D341Med (cell line): Measurements from ENCODE around the gene ECSCR.

Source experiments
- DNase-seq: peaks from one replicate; pipeline ENCODE4 v3.0.0; 2012; ENCODE audit warnings: low spot score

Gene ECSCR

DNA sequence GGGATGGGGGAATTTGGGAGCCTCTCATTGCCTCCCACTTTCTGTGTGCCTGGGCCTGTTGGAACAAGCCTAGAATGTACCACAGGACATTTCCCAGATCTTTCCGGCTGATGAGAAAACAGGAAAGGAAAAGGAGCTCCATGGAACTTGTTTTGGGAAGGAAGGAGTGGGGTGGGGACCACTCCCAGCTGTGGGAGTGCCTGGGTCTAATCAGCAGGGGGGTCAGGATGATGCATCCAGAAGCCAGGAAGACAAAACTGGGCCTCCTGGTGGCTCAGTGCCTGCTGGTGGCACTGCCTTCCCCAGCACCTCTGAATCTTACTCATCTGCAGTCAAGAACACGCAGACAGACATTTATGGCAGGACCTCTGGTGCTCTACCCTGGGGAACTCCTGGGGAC, 11.0 kb upstream of the ECSCR start:
- DNase-seq: peak; percentile 18

DNA sequence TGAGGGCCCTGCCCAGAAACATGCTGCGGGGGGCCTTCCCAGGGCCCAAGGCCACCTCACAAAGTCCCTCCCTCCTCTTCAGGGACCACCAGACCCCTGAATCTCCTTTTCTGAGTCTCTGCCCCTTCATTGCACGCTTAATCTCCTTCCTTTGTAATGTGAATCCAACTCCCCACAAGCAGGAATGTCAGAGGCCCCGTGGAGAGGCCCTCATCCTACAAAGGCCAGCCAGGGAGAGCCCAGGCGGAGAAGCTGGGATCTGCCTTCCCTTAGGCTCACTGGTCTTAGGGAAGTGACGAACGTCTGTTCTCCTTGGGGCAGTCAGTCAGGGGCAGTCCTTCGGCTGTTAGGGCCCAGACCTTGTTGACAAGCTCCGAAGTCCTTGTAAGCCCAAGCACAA, 10.6 kb upstream of the ECSCR start:
- DNase-seq: no peak

DNA sequence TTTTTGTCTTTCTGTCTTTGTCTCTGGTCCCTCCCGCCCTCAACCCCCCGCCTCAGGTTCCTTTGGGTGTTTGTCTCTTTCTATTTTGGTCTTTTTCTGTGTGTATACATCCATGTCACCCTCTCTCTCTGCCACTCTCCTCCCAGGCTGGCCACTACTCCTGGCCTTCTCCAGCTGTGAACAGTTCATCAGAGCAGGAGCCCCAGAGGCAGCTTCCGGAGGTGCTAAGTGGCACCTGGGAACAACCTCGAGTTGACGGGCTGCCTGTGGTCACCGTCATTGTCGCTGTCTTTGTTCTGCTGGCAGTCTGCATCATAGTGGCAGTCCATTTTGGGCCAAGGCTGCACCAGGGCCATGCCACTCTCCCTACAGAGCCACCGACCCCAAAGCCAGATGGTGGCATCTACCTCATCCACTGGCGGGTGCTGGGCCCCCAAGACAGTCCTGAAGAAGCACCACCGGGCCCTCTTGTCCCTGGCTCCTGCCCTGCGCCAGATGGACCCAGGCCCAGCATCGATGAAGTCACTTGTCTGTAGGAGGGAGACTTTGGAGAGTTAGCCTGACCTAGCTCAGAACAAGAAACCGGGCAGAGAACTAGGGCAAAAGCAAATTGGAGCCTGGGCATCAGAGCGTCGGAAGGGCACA, 10.0 kb upstream of the ECSCR start:
- no peak for DNase-seq

DNA sequence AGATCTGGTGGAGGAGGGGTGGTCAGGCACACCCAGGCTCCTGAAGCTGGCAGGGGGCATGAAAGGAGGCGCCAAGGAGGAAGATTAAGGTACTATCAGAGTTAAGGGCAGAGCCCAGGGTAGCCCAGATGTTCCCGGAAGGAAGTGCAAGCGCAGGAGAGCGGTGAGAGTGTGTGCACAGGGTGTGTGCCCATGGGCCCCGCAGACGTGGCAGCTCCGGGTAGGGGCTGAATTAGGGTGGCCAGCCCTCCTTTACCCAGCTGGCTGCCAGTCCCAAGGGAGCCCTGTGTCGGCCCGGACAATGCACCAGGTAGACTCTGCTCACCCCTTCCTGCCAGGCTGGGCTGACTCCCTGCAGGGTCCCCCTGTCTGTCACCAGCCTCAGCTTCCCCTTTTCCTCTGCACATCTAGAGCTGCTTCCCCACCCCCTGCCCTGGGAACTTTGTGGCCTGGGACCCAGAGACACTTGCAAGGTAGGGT, 8.3 kb upstream of the ECSCR start, which contains the start of gene SMIM33:
Gene SMIM33, plus strand, starts transcription at position 184 of the 480 bp plus-strand sequence. Its CDS starts 118 bp downstream, at position 302.
- DNase-seq: peak; percentile 11

DNA sequence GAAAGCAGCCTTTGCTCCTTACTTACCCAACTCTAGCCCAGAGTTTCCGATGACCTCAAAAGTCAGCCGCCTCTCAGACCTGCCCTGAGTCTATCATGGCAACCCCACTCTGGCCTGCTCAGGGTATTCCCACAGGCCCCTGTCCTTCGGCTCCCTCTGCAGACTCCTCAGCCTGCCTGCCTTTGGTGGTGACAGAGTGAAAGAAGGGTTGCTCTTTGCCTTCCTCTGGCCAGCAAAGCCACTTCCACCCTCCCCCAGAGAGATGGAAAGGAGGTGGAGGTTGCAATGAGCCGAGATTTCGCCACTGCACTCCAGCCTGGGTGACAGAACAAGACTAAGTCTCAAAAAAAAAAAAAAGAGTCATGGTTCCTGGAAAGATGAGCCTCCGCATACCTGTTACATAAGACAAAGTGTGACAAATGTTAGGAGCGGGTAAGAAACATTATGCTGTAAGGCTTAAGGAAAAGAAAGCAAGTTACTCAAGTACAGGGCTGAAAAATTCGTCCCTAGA, 5.9 kb upstream of the ECSCR start:
- no peak for DNase-seq

DNA sequence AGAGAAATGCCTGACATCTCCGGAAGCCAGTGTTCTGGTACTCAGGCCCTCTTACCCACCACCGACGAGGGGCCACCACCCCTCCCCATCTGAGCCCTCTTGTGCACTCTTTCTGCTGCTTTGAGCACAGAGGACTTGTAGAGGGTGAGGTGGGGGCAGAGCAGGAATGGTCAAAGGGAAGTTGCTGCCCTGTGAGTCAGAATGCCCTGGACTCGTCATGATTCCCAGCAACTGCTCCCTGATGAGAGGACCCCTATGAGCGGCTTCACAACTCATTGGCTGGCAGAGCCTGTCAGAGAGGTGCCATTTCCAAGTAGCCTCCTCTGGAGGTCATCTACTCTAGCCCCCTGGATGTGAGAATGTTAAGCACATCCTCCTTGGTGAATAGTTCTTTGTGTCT, 845 bp downstream of the ECSCR start:
- DNase-seq: no peak

DNA sequence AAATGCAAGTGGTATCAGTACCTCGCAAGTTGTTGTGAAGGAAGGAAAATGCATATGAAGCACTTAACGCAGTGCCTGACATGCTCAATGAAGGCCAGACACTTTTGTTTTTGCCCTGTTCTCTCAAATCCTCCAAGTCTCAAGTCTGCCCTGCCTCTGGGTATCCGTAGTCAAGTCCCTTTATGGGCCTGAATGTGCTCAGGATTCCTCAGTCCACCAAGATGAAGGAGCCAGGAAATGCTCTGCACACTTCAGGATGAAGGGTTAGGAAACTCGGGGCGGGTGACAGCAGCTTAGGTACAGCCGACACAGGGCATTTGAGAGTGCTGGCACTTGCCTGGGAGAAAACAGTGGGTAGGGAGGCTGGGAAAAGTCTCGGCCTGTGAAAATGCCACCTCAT, 1.4 kb downstream of the ECSCR start:
- no peak for DNase-seq

DNA sequence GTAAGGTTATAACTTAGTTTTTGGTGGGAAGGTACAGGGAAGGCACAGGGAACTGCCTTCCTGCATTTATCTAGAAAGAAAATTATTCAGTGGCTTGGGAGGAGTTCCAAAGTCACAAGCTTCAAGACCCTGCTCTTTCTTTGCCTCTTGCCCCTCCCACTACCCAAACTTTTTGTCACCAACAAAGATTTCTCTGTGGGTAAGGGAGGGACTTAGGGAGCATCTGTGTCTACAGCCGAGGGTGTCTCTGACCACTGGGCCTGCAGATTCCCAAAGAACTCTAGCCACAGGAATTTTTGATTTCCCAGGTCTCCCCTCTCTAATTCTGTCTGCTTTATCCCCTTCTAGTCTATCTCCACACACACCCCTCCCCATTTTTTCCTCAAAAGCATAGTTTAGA, 2.1 kb downstream of the ECSCR start:
- DNase-seq: no peak

DNA sequence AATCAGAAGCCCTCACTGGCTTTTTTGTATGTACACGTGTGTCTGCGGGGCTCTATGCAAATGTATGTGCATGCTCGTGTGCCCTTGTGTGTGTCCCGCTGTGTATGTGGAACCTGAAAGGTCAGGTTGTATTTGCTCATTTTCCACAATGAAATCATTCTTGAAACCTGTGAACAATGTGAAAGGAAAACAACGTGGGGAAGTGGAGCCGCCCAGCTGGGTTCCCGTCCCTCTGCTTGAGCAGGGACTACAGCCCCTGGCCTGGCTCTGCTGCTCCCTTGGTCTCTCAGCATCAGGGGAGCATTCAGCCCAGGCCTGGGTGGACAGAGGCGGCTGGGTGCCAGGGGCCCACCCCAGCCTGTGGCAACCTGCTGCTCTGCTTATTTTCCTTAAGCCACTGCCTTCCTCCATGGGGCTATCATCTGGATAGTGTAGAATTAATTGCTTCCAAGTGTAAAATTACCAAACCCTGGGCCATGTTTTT, 3.0 kb downstream of the ECSCR start:
- DNase-seq: no peak

DNA sequence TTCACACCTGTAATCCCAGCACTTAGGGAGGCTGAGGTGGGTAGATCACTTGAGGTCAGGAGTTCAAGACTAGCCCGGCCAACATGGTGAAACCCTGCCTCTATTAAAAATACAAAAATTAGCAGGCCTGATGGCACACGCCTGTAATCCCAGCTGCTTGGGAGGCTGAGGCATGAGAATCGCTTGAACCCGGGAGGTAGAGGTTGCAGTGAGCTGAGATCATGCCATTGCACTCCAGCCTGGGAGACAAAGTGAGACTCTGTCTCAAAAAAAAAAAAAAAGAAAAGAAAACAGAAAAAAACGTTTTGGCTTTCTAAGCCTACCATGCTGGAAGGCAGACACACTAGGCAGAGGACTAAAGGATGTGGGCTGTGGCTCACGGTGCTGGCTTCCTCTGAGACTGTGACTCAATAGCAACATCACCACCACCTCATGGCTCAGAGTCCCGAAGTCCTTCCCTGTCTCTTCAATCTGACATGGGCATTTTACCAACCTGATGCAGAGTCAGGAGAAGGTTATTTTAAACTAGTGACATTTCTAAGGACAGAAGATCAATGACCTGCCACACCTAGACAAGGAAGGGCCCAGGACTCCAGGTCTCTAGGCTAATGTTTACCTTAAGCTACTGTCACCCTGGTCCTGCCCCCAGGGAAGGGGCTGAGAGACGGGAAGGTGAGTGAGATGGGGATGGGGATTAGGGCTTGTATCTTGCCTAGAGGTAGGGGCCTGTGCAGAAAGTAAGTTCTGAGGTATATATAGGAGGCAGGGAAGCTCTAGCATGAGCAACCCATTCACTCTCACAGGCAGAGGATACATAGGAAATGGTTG, 3.7 kb downstream of the ECSCR start:
- no peak for DNase-seq

DNA sequence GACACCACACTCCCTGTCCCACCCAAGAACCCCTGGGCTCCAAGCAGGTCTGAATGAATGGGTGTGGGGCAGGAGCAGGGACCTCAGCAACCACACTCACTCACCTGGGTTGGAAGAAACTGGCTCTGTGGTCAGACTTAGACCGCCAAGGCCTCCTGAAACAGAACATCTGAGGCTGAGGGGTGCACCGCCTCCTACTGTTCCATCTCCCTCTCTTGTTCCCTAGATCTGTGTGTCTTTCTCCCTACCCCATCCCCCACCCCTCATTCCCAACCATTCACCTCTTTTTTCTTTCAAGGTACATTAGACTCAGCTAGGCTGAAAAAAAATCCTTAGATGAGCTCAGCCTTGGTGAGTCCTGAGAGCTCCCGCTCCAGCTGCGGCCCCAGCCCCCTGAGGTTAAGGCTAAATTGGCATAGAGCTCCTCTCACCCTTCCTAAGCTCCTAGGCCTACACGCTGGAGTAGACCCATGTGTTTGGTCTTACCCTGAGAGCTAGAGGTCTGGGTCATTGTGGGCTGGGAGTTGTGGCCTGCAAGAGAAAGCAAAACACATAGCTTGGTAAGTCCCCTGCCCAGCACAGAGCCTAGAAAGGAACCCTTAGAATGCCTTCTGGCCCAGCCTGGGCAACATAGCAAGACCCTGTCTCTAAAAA, 4.8 kb downstream of the ECSCR start:
- DNase-seq: no peak

DNA sequence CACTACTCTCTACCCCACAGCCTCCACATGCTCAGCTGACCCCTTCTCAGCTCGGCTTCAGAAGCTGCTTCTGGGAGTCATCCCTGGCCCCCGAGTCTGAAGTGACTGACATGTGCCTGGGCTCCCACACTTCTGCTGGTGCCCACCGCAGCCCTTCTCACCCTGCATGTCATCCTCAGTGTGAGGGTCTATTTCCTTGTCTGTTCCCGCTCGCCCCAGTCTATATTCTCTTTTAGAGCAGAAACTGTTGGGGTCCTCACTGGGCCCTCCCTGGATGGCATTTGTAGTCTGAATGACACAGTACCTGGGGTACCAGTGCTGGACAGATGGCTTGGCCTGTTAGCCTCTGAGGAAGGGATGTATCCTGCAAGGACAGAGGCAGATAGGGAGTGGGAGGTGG, 5.3 kb downstream of the ECSCR start:
- DNase-seq: no peak

DNA sequence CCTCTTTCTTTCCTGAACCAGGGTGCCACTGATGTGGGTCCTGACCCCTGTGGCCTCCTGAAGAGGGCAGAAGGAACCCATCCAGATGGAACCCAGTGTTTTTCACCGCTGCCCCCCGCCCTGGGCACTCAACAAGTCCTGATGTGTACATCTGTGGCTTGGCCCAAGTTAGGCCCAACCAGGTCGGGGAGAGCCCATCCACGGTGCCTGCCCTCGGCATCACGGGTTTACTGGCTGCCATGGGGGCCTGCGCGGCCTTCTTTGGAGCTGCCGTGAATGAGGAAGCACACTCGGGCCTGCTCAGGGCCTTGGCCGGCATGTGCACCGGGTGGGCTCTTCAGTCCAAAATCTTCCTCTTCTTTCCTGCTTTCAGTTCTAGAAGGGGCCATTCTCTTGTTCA, 5.8 kb downstream of the ECSCR start:
- peak; percentile 20 for DNase-seq

DNA sequence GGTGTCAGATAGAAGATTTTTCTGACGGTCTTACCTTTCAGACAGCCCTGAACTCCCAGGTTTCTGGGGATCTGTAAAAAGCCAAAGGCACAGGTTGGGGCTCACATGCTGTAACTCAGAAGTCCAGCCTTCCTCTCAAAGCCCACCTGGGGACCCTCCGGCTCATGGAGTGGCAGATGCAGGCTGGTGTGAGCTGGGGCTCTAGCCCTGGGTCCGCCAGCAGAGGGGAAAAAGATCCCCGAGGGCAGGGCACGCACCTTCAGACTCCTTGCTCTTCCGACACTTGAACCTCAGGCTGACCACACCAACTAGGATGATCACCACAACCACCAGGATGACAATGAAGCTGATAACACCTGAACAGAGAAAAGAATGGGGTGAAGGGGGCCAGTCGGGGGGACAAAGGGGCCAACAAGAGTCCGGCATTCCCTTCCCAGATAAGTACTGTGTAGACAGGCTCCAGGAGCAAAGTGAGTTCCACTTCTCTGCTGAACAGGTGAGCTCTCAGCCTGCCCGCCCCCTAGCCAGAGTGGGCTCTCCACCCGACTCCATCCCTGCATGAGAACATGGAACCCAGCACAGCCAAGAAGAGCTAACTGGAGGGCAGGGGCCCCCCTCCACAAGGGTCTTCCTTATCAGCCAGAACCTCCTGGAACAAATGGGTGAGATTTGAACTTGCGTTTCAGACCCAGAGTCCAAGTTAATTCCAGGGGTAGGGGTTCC, 7.8 kb downstream of the ECSCR start:
- DNase-seq: no peak

DNA sequence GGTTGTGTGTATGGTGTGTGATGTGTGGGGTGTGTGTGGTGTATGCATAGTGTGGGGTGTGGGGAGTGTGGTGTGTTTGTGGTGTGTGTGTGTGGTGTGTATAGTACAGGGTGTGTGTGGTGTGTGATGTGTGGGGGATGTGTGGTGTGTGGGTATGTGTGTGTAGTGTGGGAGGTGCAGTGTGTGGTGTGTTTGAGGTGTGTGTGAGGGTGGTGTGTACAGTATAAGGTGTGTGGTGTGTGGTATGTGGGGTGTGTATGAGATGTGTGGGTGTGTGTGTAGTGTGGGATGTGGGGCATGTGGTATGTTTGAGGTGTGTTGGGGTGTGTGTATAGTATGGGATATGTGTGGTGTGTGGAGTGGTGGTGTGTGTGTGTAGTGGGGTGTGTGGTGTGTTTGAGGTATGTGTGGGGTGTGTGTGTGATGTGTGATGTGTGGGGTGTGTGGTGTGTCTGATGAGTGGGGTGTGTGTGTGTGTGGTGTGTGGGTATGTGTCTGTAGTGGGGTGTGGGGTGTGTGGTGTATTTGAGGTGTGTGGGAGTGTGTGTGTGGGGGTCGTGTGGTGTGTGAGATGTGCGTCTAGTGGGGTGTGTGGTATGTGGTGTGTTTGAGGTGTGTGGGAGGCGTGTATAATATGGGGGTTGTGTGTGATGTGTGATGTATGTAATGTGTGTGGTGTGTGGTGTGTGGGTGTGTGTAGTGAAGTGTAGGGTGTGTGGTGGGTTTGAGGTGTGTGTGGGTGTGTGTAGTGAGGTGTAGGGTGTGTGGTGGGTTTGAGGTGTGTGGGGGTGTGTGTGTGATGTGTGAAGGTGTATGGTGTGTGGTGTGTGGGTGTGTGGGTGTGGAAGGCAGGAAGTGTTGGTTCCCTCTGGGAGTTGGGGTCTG, 8.6 kb downstream of the ECSCR start:
- DNase-seq: no peak

DNA sequence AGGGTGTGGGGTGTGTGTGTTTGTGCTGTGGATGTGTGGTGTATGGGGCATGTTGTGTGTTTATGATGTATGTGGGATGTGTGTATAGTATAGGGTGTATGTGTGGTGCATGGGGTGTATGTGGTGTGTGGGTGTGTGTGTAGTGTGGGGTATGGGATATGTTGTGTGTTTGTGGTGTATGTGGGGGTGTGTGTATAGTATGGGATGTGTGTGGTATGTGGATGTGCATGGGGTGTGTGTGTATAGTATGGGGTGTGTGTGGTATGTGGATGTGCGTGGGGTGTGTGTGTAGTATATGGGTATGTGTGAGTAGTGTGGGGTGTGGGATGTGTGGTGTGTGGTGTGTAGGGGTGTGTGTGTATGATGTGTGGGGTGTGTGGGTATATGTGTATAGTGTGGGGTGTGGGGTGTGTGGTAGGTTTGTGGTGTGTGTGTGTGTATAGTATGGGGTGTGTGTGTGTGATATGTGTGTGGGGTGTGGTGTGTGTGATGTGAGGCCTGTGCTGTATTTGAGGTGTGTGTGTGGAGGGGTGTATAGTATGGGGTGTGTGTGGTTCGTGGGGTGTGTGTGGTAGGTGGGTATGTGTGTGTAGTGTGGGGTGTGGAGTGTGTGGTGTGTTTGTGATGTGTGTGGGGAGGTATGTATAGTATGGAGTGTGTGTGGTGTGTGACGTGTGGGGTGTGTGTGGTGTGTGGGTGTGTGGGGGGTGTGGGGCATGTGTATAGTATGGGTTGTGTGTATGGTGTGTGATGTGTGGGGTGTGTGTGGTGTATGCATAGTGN, 10.5 kb downstream of the ECSCR start:
- no peak for DNase-seq

DNA sequence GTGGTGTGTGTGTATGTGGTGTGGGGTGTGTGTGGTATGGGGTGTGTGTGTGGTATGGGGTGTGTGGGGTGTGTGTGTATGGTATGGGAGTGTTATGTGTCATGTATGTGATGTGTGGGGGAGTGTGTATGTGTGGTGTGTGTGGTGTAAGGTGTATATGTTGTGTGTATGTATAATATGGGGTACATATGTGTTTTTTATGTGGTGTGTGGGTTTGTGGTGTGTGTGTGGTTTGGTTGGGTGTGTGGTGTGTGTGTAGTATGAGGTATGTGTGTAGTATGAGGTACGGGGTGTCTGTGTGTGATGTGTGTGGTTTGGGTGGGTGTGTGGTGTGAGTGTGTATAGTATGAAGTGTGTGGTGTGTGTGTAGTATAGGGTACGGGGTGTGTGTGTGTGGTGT, 11.4 kb downstream of the ECSCR start:
- DNase-seq: no peak

DNA sequence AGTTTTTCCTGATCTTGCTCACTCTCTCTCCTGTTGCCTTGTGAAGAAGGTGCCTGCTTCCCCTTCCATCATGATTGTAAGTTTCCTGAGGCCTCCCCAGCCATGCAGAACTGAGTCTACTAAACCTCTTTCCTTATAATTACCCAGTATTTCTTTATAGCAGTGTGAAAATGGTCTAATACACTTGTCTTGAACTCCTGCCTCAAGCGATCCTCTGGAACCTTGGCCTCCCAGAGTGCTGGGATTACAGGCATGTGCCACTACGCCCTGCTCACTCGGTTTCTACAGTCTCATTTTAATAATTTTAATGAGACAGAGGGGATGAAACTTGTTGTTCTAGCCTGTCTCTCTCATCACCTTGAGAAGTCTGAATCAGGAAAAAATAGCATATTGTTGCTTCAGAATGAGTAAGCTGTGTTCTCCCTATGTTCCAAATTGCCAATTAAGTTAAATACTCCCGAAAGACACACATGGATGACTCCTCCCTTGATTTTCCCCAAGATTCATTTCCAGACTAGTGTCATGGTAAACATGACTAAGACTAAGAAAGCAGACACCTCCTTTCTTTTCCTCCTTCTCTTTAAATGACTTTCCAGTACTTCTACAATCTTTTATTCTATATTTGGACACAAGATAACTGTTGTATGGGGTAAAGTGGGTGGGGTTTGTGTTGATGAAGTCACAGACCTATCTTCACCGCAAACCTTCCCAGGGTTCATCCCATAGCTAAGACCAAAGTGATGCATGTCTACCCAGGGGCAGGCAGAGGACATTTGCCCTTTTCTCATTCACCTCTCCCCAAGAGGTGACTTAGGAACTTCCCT, 15.4 kb downstream of the ECSCR start:
- no peak for DNase-seq
